ENCODE measurements around the gene DNAH14.
"Not testable (repeated sequence)": the region's sequence is repeated elsewhere in the genome, so short reads cannot be mapped to it uniquely, and the experiment has no call there.

DNAH14 gene

GRCh38 chr1:225360119-225360518, 430.6 kb downstream of the DNAH14 start:
- no peak for DNase-seq

GRCh38 chr1:225361176-225361575, 431.7 kb downstream of the DNAH14 start:
- no peak for DNase-seq

- DNase-seq = no peak
Measured at GRCh38 chr1:225362805-225363204, 433.3 kb downstream of the DNAH14 start.

- DNase-seq = no peak
Measured at GRCh38 chr1:225364439-225364838, 435.0 kb downstream of the DNAH14 start.

GRCh38 chr1:225366018-225366417, 436.5 kb downstream of the DNAH14 start:
- no peak for DNase-seq

- no peak for DNase-seq
Measured at GRCh38 chr1:225366552-225366951, 437.1 kb downstream of the DNAH14 start.

GRCh38 chr1:225368036-225368552, 438.6 kb downstream of the DNAH14 start:
- no peak for DNase-seq

GRCh38 chr1:225371366-225372010, 442.0 kb downstream of the DNAH14 start:
- no peak for DNase-seq

- DNase-seq = no peak
Measured at GRCh38 chr1:225373155-225373554, 443.7 kb downstream of the DNAH14 start.

GRCh38 chr1:225374996-225375395, 445.5 kb downstream of the DNAH14 start:
- DNase-seq = no peak

- DNase-seq = no peak
Measured at GRCh38 chr1:225378880-225379279, 449.4 kb downstream of the DNAH14 start.

- DNase-seq = no peak
Measured at GRCh38 chr1:225380691-225381090, 451.2 kb downstream of the DNAH14 start.

- DNase-seq = not testable (repeated sequence)
Measured at GRCh38 chr1:225386860-225387259, 457.4 kb downstream of the DNAH14 start.

- no peak for DNase-seq
Measured at GRCh38 chr1:225388372-225388771, 458.9 kb downstream of the DNAH14 start.

- DNase-seq = no peak
Measured at GRCh38 chr1:225389843-225390242, 460.4 kb downstream of the DNAH14 start.

GRCh38 chr1:225396357-225396756, 466.9 kb downstream of the DNAH14 start:
- DNase-seq = no peak

GRCh38 chr1:225400968-225401367, 471.5 kb downstream of the DNAH14 start:
- DNase-seq = no peak

- no peak for DNase-seq
Measured at GRCh38 chr1:225406976-225407725, 477.7 kb downstream of the DNAH14 start.

GRCh38 chr1:225407755-225408154, 478.3 kb downstream of the DNAH14 start:
- DNase-seq = no peak

- DNase-seq = no peak
Measured at GRCh38 chr1:225408249-225408648, 478.8 kb downstream of the DNAH14 start.

- no peak for DNase-seq
Measured at GRCh38 chr1:225409051-225409450, 479.6 kb downstream of the DNAH14 start.

GRCh38 chr1:225410036-225410435, 480.6 kb downstream of the DNAH14 start:
- DNase-seq = no peak

- no peak for DNase-seq
Measured at GRCh38 chr1:225412321-225412720, 482.8 kb downstream of the DNAH14 start.

GRCh38 chr1:225412803-225413351, 483.4 kb downstream of the DNAH14 start:
- DNase-seq = no peak

All from cerebellar nuclear complex (tissue), 1 donor.